HL-60 (cell line): ENCODE results near the gene IL2RG.

Experiments used
- DNase-seq, 2 experiments: peaks; one replicate each; pipeline ENCODE4 v3.0.0-alpha.2; 2010 to 2020; ENCODE audit warnings: low read depth in 1 of 2, low spot score in 1 of 2
- H3K27ac ChIP-seq: fragments of 250-450 bp; sonication (Bioruptor Pico); replicated peaks from 2 replicates; pipeline ENCODE4 v1.5.1; 2020; ENCODE audit warnings: mild to moderate bottlenecking, moderate library complexity
- H3K27me3 ChIP-seq: fragments of 250-450 bp; sonication (Bioruptor Pico); 2 replicates; pipeline ENCODE4 v1.5.1; 2021; ENCODE audit warnings: mild to moderate bottlenecking, moderate library complexity; ENCODE audit not compliant: insufficient read depth, poor library complexity, severe bottlenecking
- H3K4me3 ChIP-seq: replicated peaks from 2 replicates; pipeline ENCODE4 v1.5.1; 2011; ENCODE audit warnings: mild to moderate bottlenecking, control low read depth, low read length; ENCODE audit not compliant: insufficient read depth
- GABPA ChIP-seq: IDR thresholded peaks from 2 replicates; pipeline ENCODE4 v1.6.1; 2012; ENCODE audit warnings: low read depth
- POLR2AphosphoS5 ChIP-seq: IDR thresholded peaks from 2 replicates; pipeline ENCODE4 v1.6.1; 2012; ENCODE audit warnings: low read depth
- SPI1 ChIP-seq: IDR thresholded peaks from 2 replicates; pipeline ENCODE4 v1.6.1; 2012; ENCODE audit warnings: low read depth, mild to moderate bottlenecking, borderline replicate concordance
- TF ChIP-seq, protein P1 (sequence below): IDR thresholded peaks from one replicate; pipeline ENCODE4 v1.5.1; 2011; ENCODE audit warnings: low read length, control low read depth, inconsistent platforms; ENCODE audit not compliant: insufficient read depth
- TF ChIP-seq, protein P2 (sequence below): IDR thresholded peaks from 2 replicates; pipeline ENCODE4 v1.6.1; 2012; ENCODE audit warnings: low read depth; ENCODE audit not compliant: insufficient replicate concordance

Gene IL2RG

DNA sequence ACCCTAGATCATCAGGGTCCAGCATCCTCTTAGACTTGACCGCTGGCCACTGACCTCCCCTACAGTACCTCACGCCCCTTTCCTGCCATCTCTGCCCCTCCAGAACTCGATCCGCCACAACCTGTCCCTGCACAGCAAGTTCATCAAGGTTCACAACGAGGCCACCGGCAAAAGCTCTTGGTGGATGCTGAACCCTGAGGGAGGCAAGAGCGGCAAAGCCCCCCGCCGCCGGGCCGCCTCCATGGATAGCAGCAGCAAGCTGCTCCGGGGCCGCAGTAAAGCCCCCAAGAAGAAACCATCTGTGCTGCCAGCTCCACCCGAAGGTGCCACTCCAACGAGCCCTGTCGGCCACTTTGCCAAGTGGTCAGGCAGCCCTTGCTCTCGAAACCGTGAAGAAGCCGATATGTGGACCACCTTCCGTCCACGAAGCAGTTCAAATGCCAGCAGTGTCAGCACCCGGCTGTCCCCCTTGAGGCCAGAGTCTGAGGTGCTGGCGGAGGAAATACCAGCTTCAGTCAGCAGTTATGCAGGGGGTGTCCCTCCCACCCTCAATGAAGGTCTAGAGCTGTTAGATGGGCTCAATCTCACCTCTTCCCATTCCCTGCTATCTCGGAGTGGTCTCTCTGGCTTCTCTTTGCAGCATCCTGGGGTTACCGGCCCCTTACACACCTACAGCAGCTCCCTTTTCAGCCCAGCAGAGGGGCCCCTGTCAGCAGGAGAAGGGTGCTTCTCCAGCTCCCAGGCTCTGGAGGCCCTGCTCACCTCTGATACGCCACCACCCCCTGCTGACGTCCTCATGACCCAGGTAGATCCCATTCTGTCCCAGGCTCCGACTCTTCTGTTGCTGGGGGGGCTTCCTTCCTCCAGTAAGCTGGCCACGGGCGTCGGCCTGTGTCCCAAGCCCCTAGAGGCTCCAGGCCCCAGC is 10.5 kb downstream of the IL2RG start:
- Histone ChIP-seq H3K4me3 (no peak overlapping the region), H3K27ac (no peak overlapping the region), H3K27me3 (no peaks in the 10 kb centered on the region)
- no peak for DNase-seq
- TF ChIP-seq, protein P1, sequence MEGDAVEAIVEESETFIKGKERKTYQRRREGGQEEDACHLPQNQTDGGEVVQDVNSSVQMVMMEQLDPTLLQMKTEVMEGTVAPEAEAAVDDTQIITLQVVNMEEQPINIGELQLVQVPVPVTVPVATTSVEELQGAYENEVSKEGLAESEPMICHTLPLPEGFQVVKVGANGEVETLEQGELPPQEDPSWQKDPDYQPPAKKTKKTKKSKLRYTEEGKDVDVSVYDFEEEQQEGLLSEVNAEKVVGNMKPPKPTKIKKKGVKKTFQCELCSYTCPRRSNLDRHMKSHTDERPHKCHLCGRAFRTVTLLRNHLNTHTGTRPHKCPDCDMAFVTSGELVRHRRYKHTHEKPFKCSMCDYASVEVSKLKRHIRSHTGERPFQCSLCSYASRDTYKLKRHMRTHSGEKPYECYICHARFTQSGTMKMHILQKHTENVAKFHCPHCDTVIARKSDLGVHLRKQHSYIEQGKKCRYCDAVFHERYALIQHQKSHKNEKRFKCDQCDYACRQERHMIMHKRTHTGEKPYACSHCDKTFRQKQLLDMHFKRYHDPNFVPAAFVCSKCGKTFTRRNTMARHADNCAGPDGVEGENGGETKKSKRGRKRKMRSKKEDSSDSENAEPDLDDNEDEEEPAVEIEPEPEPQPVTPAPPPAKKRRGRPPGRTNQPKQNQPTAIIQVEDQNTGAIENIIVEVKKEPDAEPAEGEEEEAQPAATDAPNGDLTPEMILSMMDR: no peak
- no peak for TF ChIP-seq POLR2AphosphoS5
- no peak for TF ChIP-seq GABPA
- TF ChIP-seq, protein P2, sequence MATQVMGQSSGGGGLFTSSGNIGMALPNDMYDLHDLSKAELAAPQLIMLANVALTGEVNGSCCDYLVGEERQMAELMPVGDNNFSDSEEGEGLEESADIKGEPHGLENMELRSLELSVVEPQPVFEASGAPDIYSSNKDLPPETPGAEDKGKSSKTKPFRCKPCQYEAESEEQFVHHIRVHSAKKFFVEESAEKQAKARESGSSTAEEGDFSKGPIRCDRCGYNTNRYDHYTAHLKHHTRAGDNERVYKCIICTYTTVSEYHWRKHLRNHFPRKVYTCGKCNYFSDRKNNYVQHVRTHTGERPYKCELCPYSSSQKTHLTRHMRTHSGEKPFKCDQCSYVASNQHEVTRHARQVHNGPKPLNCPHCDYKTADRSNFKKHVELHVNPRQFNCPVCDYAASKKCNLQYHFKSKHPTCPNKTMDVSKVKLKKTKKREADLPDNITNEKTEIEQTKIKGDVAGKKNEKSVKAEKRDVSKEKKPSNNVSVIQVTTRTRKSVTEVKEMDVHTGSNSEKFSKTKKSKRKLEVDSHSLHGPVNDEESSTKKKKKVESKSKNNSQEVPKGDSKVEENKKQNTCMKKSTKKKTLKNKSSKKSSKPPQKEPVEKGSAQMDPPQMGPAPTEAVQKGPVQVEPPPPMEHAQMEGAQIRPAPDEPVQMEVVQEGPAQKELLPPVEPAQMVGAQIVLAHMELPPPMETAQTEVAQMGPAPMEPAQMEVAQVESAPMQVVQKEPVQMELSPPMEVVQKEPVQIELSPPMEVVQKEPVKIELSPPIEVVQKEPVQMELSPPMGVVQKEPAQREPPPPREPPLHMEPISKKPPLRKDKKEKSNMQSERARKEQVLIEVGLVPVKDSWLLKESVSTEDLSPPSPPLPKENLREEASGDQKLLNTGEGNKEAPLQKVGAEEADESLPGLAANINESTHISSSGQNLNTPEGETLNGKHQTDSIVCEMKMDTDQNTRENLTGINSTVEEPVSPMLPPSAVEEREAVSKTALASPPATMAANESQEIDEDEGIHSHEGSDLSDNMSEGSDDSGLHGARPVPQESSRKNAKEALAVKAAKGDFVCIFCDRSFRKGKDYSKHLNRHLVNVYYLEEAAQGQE: no peak
- no peak for TF ChIP-seq SPI1

DNA sequence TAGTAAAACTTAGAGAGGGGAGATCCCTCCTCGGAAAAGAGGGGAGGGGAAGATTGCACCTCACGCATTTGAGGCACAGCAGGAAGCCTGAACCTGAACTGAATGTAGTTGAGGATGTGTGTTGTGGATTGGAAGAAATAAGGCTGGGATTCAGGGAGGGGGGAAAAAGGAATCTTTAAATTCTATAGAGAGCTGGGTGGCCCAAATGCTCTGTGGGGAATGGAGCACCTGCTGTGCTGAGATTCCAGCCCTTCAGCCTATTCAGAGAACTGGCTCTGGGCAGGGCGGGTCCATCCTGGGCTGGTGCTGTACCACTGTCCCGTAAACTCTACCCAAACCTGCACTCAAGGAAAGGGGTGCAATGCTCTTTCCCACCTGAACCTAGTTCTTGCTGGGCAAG is 11.6 kb downstream of the IL2RG start:
- H3K4me3 ChIP-seq: no peak overlapping the region
- H3K27ac ChIP-seq: no peak overlapping the region
- DNase-seq: no peak
- H3K27me3 ChIP-seq: no peaks in the 10 kb centered on the region
- TF ChIP-seq, protein P2: no peak
- no peak for TF ChIP-seq POLR2AphosphoS5
- no peak for TF ChIP-seq GABPA
- no peak for TF ChIP-seq SPI1
- TF ChIP-seq, protein P1: no peak

DNA sequence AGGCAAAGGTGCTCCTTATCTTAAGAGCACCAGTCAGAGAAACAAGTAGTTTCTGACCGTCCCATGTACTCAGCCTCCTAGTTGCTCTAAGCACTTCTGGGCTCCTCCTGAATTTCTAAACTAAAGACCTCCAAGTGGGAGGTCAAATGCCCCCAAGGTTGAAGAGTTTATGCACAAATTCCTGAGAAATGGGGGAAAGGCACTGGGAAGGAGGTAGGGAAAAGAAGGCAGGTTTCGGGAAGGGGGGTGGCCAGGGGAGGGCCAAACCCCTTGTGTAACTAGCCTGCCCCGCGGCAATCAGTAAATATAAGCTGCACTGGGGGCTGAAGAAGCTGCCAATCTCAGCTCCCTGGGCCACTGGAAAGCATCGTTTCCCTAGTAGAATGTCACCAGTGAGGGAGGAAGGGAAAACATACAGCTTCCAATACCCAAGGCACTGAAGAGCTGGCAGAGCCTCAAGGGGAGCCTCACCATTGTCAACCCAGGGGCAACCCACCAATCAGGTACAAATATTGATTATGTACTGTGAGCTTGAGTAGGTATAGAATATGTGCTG is 12.3 kb downstream of the IL2RG start:
- Histone ChIP-seq H3K27me3 (no peaks in the 10 kb centered on the region), H3K27ac (no peak overlapping the region), H3K4me3 (no peak overlapping the region)
- no peak for DNase-seq
- no peak for TF ChIP-seq SPI1
- TF ChIP-seq, protein P2: no peak
- TF ChIP-seq, protein P1: no peak
- no peak for TF ChIP-seq GABPA
- TF ChIP-seq POLR2AphosphoS5: no peak
